ENCODE results near the gene NPC1. TPM values are rescaled to one million over a fixed set of nuclear protein-coding genes. Genes with fewer than 3 reads are reported as not detected.

The NPC1 gene
- total RNA-seq, 3 donors from 2014 or later, result 35.5 to 51.0 (median 41.2) TPM

DNA sequence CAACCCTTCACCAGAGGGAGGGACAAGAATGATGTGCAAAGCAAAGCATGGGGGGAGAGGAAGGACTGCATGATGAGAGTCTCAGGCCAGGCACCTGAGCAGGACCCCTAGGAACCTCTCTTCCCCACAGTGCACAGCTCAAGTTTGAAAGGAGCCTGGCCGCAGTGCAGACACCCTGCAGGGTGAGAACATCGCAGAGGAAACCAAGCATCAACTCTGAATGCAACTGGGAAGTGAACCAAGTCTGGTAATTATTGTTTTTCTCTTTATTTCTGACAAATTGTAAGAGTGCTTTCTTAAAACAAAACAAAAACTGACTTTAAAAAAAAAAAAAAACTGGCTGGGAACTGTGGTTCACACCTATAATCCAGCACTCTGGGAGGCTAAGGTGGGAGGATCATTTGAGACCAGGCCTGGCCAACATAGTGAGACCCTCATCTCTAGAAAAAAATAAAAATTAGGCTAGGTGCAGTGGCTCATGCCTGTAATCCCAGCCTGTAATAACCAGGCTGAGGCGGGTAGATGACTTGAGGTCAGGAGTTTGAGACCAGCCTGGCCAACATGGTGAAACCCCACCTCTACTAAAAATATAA, 15.3 kb downstream of the NPC1 start:
- intact Hi-C loops (cut with DNase I, micrococcal nuclease), result no loop called here
- no peaks in the 10 kb centered on the region for H3K36me3 ChIP-seq (ENCODE audit: low read depth)
- DNase-seq (no peak), ATAC-seq (peak; percentile 27)
- TF ChIP-seq, protein P1, sequence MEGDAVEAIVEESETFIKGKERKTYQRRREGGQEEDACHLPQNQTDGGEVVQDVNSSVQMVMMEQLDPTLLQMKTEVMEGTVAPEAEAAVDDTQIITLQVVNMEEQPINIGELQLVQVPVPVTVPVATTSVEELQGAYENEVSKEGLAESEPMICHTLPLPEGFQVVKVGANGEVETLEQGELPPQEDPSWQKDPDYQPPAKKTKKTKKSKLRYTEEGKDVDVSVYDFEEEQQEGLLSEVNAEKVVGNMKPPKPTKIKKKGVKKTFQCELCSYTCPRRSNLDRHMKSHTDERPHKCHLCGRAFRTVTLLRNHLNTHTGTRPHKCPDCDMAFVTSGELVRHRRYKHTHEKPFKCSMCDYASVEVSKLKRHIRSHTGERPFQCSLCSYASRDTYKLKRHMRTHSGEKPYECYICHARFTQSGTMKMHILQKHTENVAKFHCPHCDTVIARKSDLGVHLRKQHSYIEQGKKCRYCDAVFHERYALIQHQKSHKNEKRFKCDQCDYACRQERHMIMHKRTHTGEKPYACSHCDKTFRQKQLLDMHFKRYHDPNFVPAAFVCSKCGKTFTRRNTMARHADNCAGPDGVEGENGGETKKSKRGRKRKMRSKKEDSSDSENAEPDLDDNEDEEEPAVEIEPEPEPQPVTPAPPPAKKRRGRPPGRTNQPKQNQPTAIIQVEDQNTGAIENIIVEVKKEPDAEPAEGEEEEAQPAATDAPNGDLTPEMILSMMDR (IDR thresholded peaks at IDR 0.05), result no peak
- H3K4me3 ChIP-seq, result no peak overlapping the region
- peaks cover 4% of the 10 kb centered on the region for H3K4me1 ChIP-seq (ENCODE audit: low read depth)
- no peaks in the 10 kb centered on the region for H3K9me3 ChIP-seq

DNA sequence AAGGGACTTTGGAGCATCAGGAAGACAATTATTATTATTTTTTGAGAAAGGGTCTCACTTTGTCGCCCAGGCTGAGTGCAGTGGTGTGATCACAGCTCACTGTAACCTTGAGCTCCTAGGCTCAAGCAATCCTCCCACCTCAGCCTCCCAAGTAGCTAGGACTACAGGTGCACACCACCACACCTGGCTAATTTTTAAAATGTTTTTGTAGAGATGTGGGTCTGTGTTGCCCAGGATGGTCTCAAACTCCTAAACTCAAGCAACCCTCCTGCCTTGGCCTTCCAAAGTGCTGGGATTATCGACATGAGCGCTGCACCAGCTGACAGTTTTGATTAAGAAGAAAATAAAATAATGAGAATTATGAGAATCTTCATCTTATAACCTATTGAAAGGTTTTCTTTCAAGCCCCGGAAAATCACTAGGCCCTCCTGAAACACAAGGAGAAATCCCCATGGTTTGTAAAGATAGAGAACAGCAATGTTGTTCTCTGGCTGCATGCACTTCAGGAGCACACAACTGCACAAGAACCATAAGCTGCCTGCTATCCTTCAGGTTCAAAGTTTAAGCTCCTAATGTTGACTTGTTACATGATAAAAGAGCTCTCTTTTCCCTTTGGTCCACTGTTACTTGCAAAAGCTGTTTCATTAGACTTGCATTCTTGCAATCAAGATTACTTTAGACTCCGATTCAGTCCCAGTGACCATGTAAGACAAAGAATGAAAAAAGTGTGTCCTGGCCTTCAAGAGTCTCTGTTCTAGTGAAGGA, 16.8 kb downstream of the NPC1 start:
- TF ChIP-seq, protein P1 (IDR thresholded peaks at IDR 0.05), result no peak
- DNase-seq (no peak), ATAC-seq (no peak)
- H3K9me3 ChIP-seq, result no peaks in the 10 kb centered on the region
- peaks cover 3% of the 10 kb centered on the region for H3K4me1 ChIP-seq (ENCODE audit: low read depth)
- no peaks in the 10 kb centered on the region for H3K36me3 ChIP-seq (ENCODE audit: low read depth)
- no peak overlapping the region for H3K4me3 ChIP-seq
- intact Hi-C loops (cut with DNase I, micrococcal nuclease), result no loop called here

DNA sequence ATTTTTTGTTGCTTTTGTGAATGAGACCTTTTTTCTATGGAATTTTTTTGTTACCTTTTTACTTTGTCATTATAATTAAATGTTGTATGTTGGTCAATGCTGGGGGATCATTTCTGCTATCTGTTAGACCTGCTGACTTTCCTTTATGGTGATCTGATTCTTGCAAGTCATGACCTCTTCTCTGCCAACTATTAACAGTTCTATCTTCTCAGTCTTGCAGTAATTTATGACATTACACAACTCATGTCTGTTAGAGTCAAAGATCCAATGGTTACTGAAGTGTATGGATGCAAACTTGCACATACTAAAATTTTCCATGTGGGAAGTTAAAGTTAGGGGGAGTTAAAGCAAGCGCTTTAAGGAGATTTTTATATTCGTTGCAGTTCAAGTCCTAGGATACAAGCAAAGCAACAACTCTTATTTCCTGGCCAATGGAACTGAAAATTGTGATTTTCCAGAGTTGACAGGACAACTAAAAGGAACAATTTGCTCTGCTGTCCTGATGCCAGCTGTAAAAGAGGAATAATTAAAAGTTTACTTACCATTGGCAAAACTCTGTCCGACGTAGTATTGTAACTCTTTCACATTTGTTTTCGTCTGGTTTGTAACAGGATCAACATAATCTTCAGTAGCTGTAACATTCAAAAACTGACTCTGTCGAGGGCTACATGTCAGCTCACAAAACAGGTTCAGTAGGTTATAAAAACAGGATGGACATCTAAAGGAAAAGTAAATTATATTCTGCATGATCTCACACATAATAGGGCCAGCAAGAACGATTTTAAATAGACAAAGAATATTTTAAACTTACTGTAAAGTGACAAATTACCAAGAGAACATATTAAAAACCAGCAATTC, 17.8 kb downstream of the NPC1 start:
- no peak overlapping the region for H3K4me3 ChIP-seq
- DNase-seq (no peak), ATAC-seq (no peak)
- no peaks in the 10 kb centered on the region for H3K9me3 ChIP-seq
- H3K36me3 ChIP-seq (ENCODE audit: low read depth), result no peaks in the 10 kb centered on the region
- H3K4me1 ChIP-seq (ENCODE audit: low read depth), result no peaks in the 10 kb centered on the region
- TF ChIP-seq, protein P1 (IDR thresholded peaks at IDR 0.05), result no peak
- intact Hi-C loops (cut with DNase I, micrococcal nuclease), result no loop called here

DNA sequence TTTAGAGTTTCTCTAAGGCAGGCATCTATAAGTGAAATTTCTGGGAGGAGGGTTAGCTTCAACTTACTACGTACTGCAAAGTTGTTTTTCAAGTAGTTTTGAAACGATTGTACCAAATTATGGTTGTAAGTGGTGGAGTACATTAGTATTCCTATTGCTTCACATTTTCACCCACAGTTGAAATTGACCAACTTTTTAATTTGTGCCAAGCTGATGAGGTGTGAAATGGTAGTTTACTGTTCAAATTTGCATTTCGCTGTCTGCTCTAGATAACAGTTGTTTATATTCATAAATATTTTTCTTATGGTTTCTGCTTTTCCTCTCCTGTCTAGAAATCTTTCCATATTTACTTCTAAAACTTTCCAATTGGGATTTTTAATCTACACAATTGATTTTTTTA, 18.6 kb downstream of the NPC1 start:
- H3K36me3 ChIP-seq (ENCODE audit: low read depth), result no peaks in the 10 kb centered on the region
- no peaks in the 10 kb centered on the region for H3K4me1 ChIP-seq (ENCODE audit: low read depth)
- ATAC-seq, result no peak
- intact Hi-C loops (cut with DNase I, micrococcal nuclease), result no loop called here
- H3K4me3 ChIP-seq, result no peak overlapping the region
- TF ChIP-seq, protein P1 (IDR thresholded peaks at IDR 0.05), result no peak
- no peak for DNase-seq
- H3K9me3 ChIP-seq, result no peaks in the 10 kb centered on the region

DNA sequence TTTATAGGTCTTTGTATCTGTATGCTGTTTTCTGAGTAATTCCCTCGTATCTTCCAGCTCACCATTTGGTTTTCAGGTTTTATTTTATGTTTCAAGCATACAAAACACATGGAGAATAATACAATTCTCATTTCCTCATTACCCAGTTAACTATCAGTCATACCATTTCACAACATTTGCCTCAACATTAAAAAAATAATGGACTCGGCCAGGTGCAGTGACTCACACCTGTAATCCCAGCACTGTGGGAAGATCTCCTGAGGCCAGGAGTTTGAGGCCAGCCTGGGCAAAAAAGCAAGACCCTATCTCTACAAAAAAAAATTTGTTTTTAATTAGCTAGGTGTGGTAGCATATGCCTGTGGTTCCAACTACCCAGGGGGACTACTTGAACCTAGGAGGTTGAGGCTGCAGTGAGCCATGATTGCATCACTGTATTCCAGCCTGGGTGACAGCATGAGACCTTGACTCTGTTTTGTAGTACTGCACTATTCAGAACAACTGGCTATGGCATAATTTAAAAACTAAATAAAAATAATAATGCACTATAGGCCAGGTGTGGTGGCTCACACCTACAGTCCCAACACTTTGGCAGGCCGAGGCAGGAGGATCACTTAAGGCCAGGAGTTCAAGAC, 20.3 kb downstream of the NPC1 start:
- no peak overlapping the region for H3K4me3 ChIP-seq
- TF ChIP-seq, protein P1 (IDR thresholded peaks at IDR 0.05), result no peak
- ATAC-seq (peak; percentile 88), DNase-seq (no peak)
- no peaks in the 10 kb centered on the region for H3K36me3 ChIP-seq (ENCODE audit: low read depth)
- H3K4me1 ChIP-seq (ENCODE audit: low read depth), result no peaks in the 10 kb centered on the region
- intact Hi-C loops (cut with DNase I, micrococcal nuclease), result no loop called here
- no peaks in the 10 kb centered on the region for H3K9me3 ChIP-seq

Data from mucosa of descending colon (tissue), 3 donors.